Measurements from ENCODE around the gene LYST.
"Not testable (repeated sequence)": the region's sequence is repeated elsewhere in the genome, so short reads cannot be mapped to it uniquely, and the experiment has no call there.

The LYST gene

DNA sequence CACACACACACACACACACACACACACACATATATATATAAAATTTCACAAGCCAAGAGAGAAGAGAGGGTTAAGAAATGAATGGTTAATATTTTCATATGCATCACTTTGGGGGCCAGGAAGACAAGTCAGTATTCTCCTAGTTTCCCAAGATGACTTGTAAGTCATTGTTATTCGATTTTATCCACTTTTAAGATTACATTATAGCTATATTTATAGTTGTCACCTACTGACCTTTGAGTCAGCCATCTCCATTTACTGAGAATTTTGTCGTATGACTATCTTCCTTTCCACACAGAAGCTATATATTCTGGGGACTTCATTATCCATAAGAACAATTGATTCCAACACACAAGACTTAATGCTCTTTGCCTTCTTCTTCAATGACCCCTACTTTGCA, 8.9 kb downstream of the LYST start:
- DNase-seq (ENCODE audit: low read depth in 2 of 2), result no peak

GRCh38 chr1:235855811-235856429, 10.8 kb downstream of the LYST start:
- DNase-seq (ENCODE audit: low read depth in 2 of 2), result no peak

- DNase-seq (ENCODE audit: low read depth in 2 of 2), result no peak
Measured at GRCh38 chr1:235854347-235854746, 12.4 kb downstream of the LYST start.

DNA sequence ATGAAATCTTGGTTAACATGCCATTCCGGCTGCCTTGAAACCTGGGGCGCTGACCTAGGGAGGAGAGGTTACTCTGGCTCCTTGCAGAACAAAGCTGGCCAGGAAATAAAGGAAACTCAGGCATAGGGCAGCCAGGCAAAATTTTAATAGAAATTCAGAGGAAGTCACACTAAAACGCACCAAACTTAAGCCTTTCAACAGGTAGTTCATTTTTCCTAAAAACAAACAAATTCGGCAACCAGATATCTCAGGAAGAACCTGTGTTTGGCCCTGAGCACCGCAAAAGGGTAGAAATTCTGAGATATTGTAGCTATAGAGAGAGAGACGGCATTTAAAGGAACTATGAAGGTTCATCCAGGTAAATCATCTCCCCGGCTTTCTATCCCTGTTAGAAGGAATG, 13.1 kb downstream of the LYST start:
- no peak for DNase-seq (ENCODE audit: low read depth in 2 of 2)

DNA sequence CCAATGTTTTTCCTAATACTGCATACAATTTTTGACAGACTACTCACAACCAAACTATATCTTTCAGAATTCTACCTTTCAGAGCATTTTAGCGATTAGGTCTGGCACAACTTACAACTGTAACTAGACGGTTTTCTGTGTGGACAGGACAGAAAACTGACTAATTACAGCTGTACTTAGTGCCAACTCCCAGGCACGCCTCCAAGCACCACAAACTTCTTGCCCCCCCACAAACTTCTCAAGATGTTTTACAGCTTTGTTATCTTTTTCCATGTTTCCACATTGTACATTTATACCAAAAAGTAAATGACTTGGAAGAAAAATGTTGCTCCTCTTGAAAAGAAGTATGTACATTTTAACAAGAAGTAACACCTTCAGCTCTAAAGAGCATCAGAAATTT, 13.8 kb downstream of the LYST start:
- DNase-seq (ENCODE audit: low read depth in 2 of 2), result no peak

- no peak for DNase-seq (ENCODE audit: low read depth in 2 of 2)
Measured at GRCh38 chr1:235851939-235852338, 14.8 kb downstream of the LYST start.

GRCh38 chr1:235848251-235848650, 18.5 kb downstream of the LYST start:
- DNase-seq (ENCODE audit: low read depth in 2 of 2), result not testable (repeated sequence)

DNA sequence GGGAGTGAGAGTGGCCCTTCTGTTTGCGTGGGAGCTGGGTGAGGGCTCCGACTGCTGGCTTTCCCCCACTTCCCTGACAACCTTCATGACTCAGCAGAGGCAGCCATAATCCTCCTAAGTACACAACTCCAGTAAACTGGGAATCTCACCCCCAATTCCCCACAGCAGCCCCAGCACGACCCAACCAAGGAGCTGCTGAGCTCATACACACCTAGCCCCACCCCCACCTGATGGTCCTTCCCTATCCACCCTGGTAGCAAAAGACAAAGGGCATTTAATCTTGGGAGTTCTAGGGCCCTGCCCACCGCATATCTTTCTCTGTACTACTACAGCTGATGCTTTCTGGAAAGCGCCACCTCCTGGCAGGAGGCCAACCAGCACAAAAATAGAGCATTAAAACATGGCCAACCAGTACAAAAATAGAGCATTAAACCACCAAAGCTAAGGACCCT, 21.0 kb downstream of the LYST start:
- DNase-seq (ENCODE audit: low read depth in 2 of 2), result not testable (repeated sequence)

GRCh38 chr1:235844776-235845175, 21.9 kb downstream of the LYST start:
- DNase-seq (ENCODE audit: low read depth in 2 of 2), result no peak

DNA sequence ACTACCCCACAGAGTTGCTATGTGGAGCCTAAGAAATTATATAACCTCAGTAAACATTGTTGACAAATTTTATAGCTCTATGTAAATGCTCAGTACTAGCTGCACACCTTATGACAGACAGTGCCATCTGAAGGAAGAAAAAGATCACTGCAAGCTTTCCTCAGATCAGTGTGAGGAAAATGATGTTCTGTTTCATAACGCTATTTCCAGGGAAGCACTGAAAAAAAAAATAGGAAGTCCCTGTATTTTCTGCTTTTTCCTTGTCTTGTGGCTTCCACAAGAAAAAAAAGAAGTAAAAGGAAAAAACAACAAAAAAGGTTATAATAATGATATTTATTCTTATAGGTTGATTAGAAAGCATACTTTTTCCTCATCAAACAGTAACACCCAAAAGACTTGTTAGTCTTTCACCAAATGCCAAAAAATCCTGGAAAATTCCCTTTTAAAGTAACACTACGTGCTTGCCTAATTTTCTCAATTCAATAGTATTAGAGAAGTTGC, 23.2 kb downstream of the LYST start:
- DNase-seq (ENCODE audit: low read depth in 2 of 2), result no peak

DNA sequence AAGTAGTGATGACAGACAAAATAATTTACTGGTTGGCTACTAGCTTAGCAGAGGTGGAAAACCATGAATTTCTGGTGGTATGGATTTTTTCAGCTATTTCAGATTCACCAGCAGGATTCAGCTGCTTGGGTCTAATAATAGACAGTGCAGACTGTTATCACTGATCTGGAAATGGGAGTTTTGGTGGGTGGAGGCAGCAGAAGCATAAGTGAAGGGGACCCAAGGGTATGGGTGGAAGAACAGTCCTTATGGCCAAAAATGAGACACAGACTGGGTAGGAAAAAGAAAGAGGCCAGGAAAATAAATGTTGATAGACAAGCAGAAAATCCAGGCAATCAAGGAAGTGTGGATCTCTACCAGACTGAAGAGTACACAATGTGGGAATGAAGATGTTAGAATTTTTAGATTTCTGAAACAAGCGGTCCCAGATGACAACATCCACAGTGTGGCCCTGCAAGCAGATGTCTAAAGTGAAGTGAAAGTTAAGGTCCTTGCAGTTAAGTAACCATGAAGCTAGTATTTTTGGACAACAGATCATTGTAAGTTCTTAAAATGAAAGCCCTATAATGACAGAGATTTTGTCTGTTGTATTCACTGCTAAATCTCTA, 24.7 kb downstream of the LYST start:
- DNase-seq (ENCODE audit: low read depth in 2 of 2), result no peak

DNA sequence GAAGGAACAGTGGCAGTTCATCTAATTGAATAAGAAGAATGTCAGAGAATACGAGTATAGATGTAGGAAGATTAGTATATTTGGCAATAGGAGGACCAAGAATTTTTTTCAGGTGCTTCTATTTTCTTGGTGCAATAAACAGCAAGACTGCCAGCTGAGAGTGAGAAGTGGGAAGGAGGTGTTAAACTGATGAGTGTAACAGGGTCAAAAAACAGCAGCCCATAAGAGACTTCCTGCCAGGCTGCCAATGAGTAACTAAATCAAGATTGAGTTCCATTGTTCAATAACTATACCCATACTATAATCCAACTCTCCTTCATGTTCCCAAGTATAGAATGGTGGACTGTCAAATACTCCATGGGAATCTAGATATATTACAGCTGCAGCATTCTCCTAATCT, 28.7 kb downstream of the LYST start:
- no peak for DNase-seq (ENCODE audit: low read depth in 2 of 2)

DNA sequence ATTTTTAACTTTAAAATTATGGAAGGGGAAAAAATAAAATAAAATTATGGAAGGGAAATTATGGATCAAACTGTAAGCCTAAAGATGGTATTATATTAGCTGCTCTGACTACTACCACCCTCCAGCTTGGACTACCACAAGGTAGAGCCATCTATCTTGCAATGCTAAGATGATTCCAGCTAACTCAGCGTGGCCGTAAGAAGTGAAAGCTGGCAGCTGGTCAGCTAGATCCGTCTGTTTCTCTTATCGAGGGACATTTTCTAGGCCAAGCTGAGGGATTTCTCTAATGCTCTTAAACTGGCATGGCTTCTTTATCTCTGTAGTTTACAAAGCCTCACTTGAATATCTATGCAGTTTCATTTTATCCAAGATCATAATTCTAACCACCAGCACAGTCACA, 31.5 kb downstream of the LYST start:
- no peak for DNase-seq (ENCODE audit: low read depth in 2 of 2)

GRCh38 chr1:235834620-235835019, 32.1 kb downstream of the LYST start:
- DNase-seq (ENCODE audit: low read depth in 2 of 2), result no peak

- no peak for DNase-seq (ENCODE audit: low read depth in 2 of 2)
Measured at GRCh38 chr1:235832011-235832410, 34.7 kb downstream of the LYST start.

GRCh38 chr1:235831148-235831547, 35.6 kb downstream of the LYST start:
- no peak for DNase-seq (ENCODE audit: low read depth in 2 of 2)

- DNase-seq (ENCODE audit: low read depth in 2 of 2), result no peak
Measured at GRCh38 chr1:235826102-235826854, 40.4 kb downstream of the LYST start.

DNA sequence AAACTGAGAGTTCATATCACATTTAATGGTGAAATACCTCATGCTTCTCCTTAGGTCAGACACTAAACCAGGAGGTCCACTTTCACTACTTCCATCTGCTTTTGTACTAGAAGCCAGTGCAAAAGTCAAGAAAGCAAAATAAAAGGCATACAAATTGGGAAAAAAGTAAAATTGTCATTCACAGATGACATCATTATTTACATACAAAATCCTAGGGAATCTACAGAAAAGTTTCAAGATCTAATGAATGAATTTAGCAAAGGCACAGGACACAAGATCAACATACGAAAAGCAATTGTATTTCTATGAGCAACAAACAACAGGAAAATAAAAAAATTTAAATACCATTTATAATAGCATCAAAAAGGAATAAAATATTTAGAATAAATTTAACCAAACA, 41.5 kb downstream of the LYST start:
- DNase-seq (ENCODE audit: low read depth in 2 of 2), result no peak

- DNase-seq (ENCODE audit: low read depth in 2 of 2), result no peak
Measured at GRCh38 chr1:235823684-235824083, 43.0 kb downstream of the LYST start.

GRCh38 chr1:235822685-235823084, 44.0 kb downstream of the LYST start:
- no peak for DNase-seq (ENCODE audit: low read depth in 2 of 2)

DNA sequence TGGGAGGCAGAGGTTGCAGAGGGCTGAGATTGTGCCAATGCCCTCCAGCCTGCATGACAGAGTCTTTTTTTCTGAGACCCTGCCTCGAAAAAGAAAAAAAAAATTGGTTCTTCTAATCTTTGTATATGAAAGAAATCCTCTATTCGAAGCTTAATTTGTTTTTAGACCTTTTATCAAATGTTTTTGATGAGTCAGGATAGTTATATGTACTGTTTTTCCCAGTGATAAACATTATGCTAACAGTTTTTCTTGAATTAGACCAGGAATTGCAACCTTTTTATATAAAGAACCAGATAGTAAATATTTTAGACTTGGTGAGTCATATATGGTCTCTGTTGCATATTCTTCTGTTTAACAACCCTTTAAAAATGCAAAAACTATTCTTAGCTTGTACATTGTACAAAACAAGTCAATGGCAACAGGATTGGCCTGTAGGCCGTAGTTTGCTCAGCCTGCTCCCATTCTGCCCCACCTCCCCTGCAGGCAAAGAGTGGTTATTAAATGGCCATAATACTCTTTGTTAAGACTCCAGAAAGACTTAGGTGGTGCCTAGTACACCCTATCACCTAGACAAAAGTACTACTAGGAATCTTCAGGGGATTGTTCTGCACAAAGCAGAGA, 45.2 kb downstream of the LYST start:
- DNase-seq (ENCODE audit: low read depth in 2 of 2), result no peak

DNA sequence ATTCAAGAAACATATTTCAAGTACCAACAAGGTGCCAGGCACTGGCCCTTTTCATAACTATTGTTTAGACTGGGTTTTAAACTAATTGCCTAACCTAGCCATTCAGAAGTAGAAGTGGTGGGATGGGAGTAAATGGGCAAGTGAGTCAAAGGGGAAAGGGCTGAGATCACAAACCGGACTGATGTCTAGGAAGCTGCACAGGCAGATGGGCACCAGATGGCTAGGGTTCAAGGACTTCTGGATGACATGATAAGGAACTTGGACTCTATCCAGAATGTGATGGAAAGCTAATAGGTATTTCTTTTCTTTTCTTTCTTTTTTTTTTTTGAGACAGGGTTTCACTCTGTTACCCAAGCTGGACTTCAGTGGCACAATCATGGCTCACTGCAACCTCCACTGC, 46.6 kb downstream of the LYST start:
- no peak for DNase-seq (ENCODE audit: low read depth in 2 of 2)
